HEK293 (cell line): ENCODE measurements around the gene TIGD3.

Experiments
- CTCF ChIP-seq: fragments of 450-650 bp; formaldehyde crosslinking; IDR thresholded peaks from 2 replicates; pipeline ENCODE4 v1.5.1; 2016; ENCODE audit warnings: missing biosample characterization, missing genetic modification characterization
- ZNF239 ChIP-seq: fragments of 450-650 bp; formaldehyde crosslinking; IDR thresholded peaks from 2 replicates; pipeline ENCODE4 v1.5.1; 2016; ENCODE audit warnings: missing biosample characterization, missing genetic modification characterization
- ZNF350 ChIP-seq: fragments of 450-650 bp; formaldehyde crosslinking; IDR thresholded peaks from 2 replicates; pipeline ENCODE4 v1.5.0; 2017; ENCODE audit warnings: missing biosample characterization, mild to moderate bottlenecking, missing genetic modification characterization
- ZNF747 ChIP-seq: fragments of 450-650 bp; formaldehyde crosslinking; IDR thresholded peaks from 2 replicates; pipeline ENCODE4 v1.5.1; 2016; ENCODE audit warnings: missing biosample characterization, missing genetic modification characterization

DNA sequence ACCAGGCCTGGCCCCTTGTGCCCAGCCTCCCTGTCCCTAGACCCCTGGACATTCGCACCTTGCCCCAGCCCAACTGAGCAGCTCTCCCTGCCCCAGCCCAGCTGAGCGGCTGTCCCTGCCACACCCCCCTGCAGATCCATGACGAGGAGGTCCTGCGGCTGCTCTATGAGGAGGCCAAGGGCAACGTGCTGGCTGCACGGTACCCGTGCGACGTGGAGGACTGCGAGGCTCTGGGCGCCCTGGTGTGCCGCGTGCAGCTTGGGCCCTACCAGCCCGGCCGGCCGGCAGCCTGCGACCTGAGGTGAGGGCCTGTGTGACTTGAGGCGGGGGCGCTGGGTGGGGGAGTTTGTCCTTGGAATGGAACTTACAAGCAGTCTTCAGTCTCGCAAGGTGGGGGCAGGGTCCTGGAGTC lies 39.6 kb downstream of the TIGD3 start:
- TF ChIP-seq ZNF747 (tag by site-specific recombination) (no peak), CTCF (tag by site-specific recombination) (no peak), ZNF350 (no peak), ZNF239 (tag by site-specific recombination) (no peak)
